Ovary (tissue), 3 donors: ENCODE results near the gene FGFBP3.

ENCODE experiments used
- EP300 ChIP-seq: sonication (generic); formaldehyde crosslinking; IDR thresholded peaks from one replicate; pipeline ENCODE4 v1.6.1; 2017; ENCODE audit warnings: antibody characterized with exemption
- POLR2A ChIP-seq: fragments of 450-650 bp; IDR thresholded peaks from one replicate; pipeline ENCODE4 v1.6.1; 2017; ENCODE audit warnings: antibody characterized with exemption, mild to moderate bottlenecking, moderate library complexity
- TF ChIP-seq, protein P1 (sequence below), 3 donors: fragments of 450-650 bp in 2 of 3; fragments of 200-600 bp in 1 of 3; IDR thresholded peaks; one replicate each; pipeline versions ENCODE4 v1.5.1 to v1.8.0; 2016 to 2022; ENCODE audit warnings: antibody characterized with exemption in 3 of 3, mild to moderate bottlenecking in 1 of 3
- donor health status: DM: no; HTN: no; CAD: no.

DNA sequence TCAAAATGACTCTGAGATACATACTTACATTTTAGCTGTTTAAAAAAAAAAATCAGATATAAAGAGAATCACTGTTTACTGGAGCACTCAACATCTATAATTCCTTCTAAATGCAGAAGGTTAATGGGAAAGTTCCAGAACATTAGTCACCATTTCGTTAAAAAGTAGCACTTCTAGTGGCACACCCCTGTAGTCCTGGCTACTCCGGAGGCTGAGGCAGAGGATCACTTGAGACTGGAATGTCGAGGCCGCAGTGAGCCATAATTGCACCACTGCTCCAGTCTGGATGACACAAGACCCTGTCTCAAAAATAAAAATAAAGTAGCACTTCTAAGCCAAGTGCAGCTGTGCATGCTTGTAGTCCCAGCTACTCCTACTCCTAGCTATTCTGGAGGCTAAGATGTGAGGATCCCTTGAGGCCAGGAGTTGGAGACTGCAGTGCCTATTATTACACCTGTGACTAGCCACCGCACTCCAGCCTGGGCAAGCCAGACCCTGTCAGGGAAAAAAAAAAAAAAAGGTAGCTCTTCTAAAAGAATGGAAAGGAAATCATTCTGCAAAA is 2.2 kb downstream of the FGFBP3 start:
- TF ChIP-seq POLR2A, result no peak
- TF ChIP-seq, protein P1, sequence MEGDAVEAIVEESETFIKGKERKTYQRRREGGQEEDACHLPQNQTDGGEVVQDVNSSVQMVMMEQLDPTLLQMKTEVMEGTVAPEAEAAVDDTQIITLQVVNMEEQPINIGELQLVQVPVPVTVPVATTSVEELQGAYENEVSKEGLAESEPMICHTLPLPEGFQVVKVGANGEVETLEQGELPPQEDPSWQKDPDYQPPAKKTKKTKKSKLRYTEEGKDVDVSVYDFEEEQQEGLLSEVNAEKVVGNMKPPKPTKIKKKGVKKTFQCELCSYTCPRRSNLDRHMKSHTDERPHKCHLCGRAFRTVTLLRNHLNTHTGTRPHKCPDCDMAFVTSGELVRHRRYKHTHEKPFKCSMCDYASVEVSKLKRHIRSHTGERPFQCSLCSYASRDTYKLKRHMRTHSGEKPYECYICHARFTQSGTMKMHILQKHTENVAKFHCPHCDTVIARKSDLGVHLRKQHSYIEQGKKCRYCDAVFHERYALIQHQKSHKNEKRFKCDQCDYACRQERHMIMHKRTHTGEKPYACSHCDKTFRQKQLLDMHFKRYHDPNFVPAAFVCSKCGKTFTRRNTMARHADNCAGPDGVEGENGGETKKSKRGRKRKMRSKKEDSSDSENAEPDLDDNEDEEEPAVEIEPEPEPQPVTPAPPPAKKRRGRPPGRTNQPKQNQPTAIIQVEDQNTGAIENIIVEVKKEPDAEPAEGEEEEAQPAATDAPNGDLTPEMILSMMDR (IDR thresholded peaks at IDR 0.05), result no peak
- no peak for TF ChIP-seq EP300
